Type B pancreatic cell (in vitro differentiated cells): ENCODE data around the gene BET1L. TPM values are rescaled to one million over a fixed set of nuclear protein-coding genes. Genes with fewer than 3 reads are reported as not detected.
"Not testable (repeated sequence)": the region's sequence is repeated elsewhere in the genome, so short reads cannot be mapped to it uniquely, and the experiment has no call there.

Experiments used
- DNase-seq: peaks from one replicate; pipeline ENCODE4 v3.0.0; 2021; ENCODE audit warnings: mixed read lengths; ENCODE audit not compliant: unreplicated experiment; ENCODE audit errors: extremely low spot score
- H3K27ac Mint-ChIP-seq: 2 replicates; pipeline ENCODE4 v1.8.0; 2021; ENCODE audit warnings: mild to moderate bottlenecking, mixed read lengths
- H3K27me3 Mint-ChIP-seq: 2 replicates; pipeline ENCODE4 v1.8.0; 2021; ENCODE audit warnings: mixed read lengths
- H3K36me3 Mint-ChIP-seq: 2 replicates; pipeline ENCODE4 v1.8.0; 2021; ENCODE audit warnings: mixed read lengths
- H3K4me1 Mint-ChIP-seq: one replicate; pipeline ENCODE4 v1.8.0; 2021; ENCODE audit warnings: mixed read lengths; ENCODE audit not compliant: unreplicated experiment
- H3K4me3 Mint-ChIP-seq: 2 replicates; pipeline ENCODE4 v1.8.0; 2021; ENCODE audit warnings: mild to moderate bottlenecking, mixed read lengths
- H3K9me3 Mint-ChIP-seq: 2 replicates; pipeline ENCODE4 v1.8.0; 2021; ENCODE audit warnings: mixed read lengths
- CTCF ChIP-seq: fragments of 200-600 bp; sonication (generic); conservative IDR thresholded peaks from 2 replicates; pipeline ENCODE4 v1.5.0; 2021; ENCODE audit warnings: antibody characterized with exemption, mild to moderate bottlenecking
- total RNA-seq: library from RNA; stranded (reverse); gene quantifications from 2 replicates; pipeline ENCODE4 v1.2.1, GENCODE V29; 2021; ENCODE audit warnings: low replicate concordance

BET1L gene
- total RNA-seq, 1 donor from 2014 or later, result 48.4 TPM

- no peaks in the 10 kb centered on the region for H3K9me3 Mint-ChIP-seq
- no peaks in the 10 kb centered on the region for H3K27me3 Mint-ChIP-seq
- H3K4me3 Mint-ChIP-seq, result no peak overlapping the region
- no peak for DNase-seq
- H3K4me1 Mint-ChIP-seq, result no peaks in the 10 kb centered on the region
- no peak overlapping the region for H3K27ac Mint-ChIP-seq
- TF ChIP-seq CTCF, result no peak
- H3K36me3 Mint-ChIP-seq, result peaks cover 5% of the 10 kb centered on the region
These were observed 9.4 kb downstream of the BET1L start for GRCh38 chr11:197741-198235.

DNA sequence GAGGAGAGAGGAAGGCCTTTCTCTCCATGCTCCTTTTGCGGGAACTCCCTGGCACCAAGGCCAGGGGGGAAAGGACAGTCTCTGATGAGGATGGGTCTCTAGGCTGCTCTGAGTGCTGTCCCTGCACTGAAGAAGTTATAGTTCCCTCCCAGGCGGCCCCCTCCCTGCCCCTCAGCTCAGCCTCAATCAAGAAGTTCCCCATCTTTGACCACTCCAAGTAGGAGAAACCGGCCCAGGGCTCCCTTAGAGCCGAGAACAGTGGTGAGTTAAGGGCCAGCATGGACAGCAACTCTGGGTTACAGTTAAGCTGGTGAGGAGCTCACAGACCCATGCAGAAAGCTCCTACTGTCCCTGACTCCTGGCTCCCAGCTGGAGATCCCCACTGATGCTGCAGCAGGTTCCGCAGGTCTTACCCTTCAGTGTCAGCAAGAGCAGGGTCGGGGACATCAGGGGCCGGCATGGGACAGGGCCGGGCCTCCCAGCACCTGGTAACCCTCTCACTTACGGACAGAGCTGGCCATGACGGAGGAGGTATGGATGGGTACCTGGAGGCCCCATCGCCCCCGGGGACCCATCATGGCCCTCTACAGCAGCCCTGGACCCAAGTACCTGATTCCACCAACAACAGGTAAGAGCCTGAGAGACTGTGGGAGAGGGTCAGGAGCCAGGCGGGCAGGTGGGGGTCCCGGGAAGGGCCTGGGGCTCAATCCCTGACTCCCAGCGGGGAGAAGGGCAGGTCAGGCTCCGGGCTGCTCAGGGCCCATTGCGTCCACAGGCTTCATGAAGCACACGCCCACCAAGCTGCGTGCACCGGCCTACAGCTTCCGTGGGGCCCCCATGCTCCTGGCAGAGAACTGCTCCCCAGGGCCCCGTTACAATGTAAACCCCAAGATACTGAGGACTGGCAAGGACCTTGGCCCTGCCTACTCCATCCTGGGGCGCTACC lies 10.1 kb downstream of the BET1L start:
- no peak for TF ChIP-seq CTCF
- Mint-ChIP-seq H3K4me1 (no peaks in the 10 kb centered on the region), H3K27ac (no peak overlapping the region), H3K36me3 (peaks cover under 1% of the 10 kb centered on the region), H3K9me3 (no peaks in the 10 kb centered on the region), H3K27me3 (no peaks in the 10 kb centered on the region), H3K4me3 (no peak overlapping the region)
- DNase-seq, result peak; percentile 32

GRCh38 chr11:193481-193880 lies 13.7 kb downstream of the BET1L start:
- not testable (repeated sequence) for H3K36me3 Mint-ChIP-seq, H3K27me3 Mint-ChIP-seq, H3K27ac Mint-ChIP-seq, H3K4me3 Mint-ChIP-seq, H3K4me1 Mint-ChIP-seq, H3K9me3 Mint-ChIP-seq
- peak; percentile 61 for DNase-seq

- H3K4me1 Mint-ChIP-seq, H3K4me3 Mint-ChIP-seq, H3K9me3 Mint-ChIP-seq, H3K27ac Mint-ChIP-seq, H3K36me3 Mint-ChIP-seq, H3K27me3 Mint-ChIP-seq, DNase-seq: not testable (repeated sequence)
These were observed 14.5 kb downstream of the BET1L start, which contains the start of gene SCGB1C1 for GRCh38 chr11:192674-193128. Gene SCGB1C1 (plus strand): TSS chr11:193078. CDS start chr11:193100, 22 bp downstream.

- H3K27me3 Mint-ChIP-seq, H3K27ac Mint-ChIP-seq, H3K4me1 Mint-ChIP-seq, H3K9me3 Mint-ChIP-seq, H3K36me3 Mint-ChIP-seq, DNase-seq, H3K4me3 Mint-ChIP-seq: not testable (repeated sequence)
- peak; percentile 46 for TF ChIP-seq CTCF
These were observed 15.4 kb downstream of the BET1L start for GRCh38 chr11:191490-192478.

DNA sequence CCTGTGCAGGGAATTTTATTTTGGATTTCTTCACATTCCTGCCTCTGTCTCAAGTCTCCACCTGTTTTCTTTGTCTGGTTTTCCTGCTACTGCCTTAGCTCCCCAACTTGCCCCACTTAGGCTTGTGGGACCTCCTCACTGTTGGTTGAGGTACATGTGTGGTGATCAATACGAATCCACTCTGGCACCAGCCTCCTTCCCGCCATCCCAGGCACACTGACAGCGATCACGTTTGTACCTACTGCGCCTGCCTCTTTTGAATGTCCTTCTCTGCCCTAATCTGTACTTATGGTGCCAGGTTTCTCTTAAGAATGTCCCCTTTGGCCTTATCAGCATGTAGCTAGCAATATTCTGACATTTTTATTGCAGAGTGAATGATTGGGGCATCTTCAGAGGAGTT lies 16.7 kb downstream of the BET1L start:
- H3K36me3 Mint-ChIP-seq, H3K4me3 Mint-ChIP-seq, H3K9me3 Mint-ChIP-seq, H3K27ac Mint-ChIP-seq, H3K27me3 Mint-ChIP-seq, H3K4me1 Mint-ChIP-seq, DNase-seq: not testable (repeated sequence)
